G401.6 (cell line): Measurements from ENCODE around the gene ASTN2.

Source experiments
- FAIRE-seq: peaks from 2 replicates; lab custom pipeline; 2012; peaks lifted over from hg19 to GRCh38; lab: Jason Lieb, UNC

The ASTN2 gene

DNA sequence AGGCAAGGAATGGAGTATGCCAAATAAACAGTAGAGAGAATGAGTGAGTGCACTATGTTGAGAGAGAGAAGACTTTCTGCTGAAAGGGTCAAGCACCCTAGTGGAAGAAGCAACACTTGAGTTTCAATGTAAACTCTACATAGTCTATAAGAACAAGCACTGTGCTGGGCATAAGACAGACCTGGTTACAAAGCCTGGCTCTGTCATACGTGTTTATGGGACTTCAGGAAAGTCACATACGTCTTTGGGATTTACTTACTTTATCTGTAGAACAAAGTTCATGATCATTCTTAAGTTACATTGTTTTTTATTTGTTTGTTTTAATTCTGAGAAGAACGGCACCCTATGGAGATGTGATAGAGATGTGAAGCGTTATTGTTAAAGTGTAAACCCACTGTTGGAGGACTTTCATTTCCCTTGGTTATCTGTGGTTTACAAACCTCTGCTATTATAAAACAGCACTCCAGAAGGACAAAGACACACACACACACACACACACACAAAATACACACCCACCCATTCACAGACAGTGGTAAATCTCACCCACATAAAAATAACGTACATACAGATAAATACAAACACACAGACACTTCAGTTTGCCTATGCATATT is 798.4 kb downstream of the ASTN2 start:
- FAIRE-seq, result no peak

- no peak for FAIRE-seq
Measured at GRCh38 chr9:116608064-116608463, 806.8 kb downstream of the ASTN2 start.

GRCh38 chr9:116605904-116606341 is 808.9 kb downstream of the ASTN2 start:
- FAIRE-seq, result no peak

DNA sequence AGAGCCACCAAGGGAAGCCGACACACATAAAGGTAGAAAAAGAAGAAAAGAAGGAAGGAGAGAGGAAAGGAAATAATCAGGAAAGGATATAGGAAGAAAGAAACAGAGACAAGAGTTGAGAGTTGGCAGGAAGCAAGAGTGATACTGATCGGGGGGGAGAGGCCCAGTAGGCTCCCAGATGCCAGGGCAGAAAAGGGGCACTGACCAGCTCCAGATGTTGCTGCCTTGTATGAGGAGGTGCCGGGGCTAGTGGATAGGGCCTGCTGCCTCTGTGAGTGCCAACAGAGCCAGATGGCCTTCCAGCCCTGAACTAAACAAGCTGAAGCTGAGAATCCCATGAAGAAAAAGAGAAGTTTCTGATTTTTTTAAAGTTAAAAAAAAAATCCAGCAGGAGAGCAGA is 809.8 kb downstream of the ASTN2 start:
- no peak for FAIRE-seq

DNA sequence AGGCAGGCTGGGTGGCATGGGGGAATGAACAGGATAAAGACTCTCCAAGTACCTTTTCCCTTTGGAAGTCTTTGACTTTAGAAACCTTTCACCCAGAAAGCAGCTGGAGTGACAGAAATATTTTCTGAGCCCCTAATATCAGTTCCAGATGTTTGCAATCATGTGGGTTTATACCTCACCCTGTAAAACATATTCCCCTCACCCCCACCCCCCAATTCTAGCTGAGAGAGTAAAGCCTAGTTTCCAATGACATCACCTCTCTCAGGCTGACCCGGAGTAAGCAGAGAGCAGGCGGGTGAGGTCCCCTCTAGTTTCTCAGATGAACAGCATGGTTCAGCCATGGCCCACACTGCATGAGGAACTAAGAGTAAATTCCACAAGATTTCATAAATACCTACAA is 810.6 kb downstream of the ASTN2 start:
- no peak for FAIRE-seq

GRCh38 chr9:116599342-116599884 is 815.4 kb downstream of the ASTN2 start:
- FAIRE-seq, result no peak

GRCh38 chr9:116596646-116597045 is 818.2 kb downstream of the ASTN2 start:
- no peak for FAIRE-seq

- FAIRE-seq, result no peak
Measured at GRCh38 chr9:116594547-116594946, 820.3 kb downstream of the ASTN2 start.

GRCh38 chr9:116592970-116593369 is 821.9 kb downstream of the ASTN2 start:
- FAIRE-seq, result no peak

DNA sequence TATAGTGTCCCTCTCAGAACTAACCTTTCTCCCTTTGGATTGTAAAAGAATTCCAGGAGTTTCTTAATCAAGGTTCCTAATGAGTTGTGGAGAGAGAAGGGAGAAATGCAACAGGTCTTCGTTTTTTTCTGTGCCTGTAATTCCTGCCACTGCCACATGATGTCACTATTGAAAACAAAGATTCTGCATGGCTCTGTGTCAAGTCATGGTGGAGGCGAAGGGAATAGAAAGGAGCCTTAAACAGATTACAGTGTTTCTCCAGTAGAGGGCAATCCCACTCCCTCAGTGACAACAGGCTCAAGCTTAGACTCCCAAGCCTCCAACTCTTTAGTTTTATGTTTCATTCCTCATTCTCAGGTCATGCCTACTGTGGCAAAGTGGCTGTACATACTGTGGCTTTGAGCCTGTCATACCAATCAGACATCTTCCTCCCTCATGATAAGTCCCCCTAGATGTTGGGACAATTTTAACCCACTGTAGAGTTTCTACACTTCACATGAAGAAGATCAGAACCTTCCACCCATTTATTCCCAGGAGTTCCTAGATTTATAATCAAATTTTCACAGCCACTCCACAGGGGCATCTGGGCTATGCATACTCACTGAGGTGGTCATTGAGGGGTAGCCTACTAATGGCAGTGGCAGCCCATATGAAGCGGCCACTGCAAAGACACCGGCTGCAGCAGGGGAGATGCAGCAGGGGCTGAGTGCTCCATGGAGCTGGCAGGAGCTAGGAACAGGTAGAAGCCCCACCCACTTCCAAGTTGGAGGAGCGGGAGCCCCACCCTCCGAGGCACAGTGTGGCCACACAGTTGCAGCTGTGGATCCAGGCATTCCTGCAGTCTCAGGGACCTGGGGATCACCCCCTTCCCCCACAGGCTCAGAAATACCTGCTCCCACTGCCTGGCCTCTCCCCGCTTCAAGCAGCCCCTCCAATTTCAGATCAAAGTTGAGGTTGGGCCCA is 825.2 kb downstream of the ASTN2 start:
- peak; percentile 90 for FAIRE-seq

- FAIRE-seq, result no peak
Measured at GRCh38 chr9:116587919-116588318, 826.9 kb downstream of the ASTN2 start.

GRCh38 chr9:116585896-116586295 is 829.0 kb downstream of the ASTN2 start:
- FAIRE-seq, result no peak

- no peak for FAIRE-seq
Measured at GRCh38 chr9:116585204-116585603, 829.7 kb downstream of the ASTN2 start.

- no peak for FAIRE-seq
Measured at GRCh38 chr9:116580853-116581252, 834.0 kb downstream of the ASTN2 start.

DNA sequence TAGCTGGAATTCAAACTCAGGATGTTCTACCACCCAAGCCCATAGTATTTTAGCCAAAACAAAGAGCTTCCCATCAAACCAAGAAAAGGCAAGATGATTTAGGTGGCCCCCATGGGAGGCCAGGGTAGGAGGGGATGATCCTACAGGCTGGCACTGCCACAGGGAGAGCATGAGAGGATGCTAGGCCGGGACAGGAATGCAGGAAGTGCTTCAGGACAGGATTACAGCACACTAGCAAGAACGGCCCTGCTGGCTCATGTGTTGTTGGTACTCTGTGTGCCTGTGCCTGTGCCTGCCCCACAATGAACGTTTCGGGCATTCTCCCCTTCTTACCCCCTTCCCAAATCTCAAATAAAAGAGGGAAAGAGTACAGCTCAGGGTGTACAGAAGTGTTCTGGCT is 838.5 kb downstream of the ASTN2 start:
- FAIRE-seq, result no peak

DNA sequence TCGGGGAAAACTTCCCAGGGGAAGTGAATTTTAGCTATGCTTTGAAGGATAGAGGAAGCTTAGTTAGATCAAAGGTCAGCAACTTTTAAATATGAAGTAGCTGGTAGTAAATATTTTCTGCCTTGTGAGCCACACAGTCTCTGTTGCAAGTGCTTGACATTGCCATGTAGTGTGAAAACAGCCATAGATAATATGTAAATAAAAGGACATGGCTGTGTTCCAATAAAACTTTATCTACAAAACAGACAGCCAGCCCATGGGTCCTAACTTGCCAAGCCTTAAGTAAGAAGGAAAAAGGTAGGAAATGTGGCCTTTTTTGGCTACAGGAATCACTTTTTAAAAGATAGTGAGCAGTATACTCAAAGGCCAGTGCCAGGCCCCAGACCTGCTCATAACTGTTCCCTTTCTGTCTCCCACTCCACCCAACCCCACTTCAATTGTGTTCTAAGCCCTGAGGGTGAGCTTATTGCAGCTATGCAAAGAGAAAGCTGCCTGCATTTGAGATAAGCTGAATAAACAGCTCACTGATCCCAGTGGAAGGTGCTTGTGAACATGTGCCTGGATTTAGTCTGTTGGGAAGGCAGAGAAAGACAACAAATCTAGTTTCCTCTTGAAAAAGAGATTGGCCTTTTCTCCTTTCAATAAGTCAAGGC is 840.7 kb downstream of the ASTN2 start:
- FAIRE-seq, result no peak

GRCh38 chr9:116572095-116572748 is 842.6 kb downstream of the ASTN2 start:
- no peak for FAIRE-seq

DNA sequence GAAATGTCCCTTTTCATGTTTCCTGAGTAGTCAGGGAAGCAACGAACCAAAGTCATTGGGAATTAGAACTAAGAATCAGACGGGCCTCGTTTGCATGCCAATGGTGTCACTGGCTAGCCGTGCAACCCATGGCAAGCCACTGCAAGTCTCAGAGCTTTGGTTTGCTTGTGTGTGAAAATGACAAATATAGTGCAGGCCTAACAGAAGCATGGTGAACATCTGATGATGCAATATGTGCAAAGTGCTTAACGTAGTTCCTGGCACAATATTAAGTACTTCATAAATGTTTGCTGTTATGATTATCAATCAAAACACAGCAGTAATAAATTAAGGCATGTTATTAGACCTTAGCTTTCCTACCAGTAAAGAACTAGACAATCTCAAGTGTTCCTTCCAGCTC is 845.7 kb downstream of the ASTN2 start:
- no peak for FAIRE-seq

GRCh38 chr9:116566677-116567488 is 848.0 kb downstream of the ASTN2 start:
- FAIRE-seq, result no peak

GRCh38 chr9:116565986-116566385 is 848.9 kb downstream of the ASTN2 start:
- FAIRE-seq, result no peak

- no peak for FAIRE-seq
Measured at GRCh38 chr9:116564266-116564793, 850.5 kb downstream of the ASTN2 start.
